ENCODE measurements around the gene CFAP90. TPM values are rescaled to one million over a fixed set of nuclear protein-coding genes. Genes with fewer than 3 reads are reported as not detected.
A peak's percentile ranks its signal among the peaks of the same experiment; 100 is the strongest.

Gene CFAP90
- total RNA-seq, 2 donors from 2014 or later = not detected

- Histone ChIP-seq H3K4me1 (ENCODE audit: control insufficient read depth in 1 of 2, low read depth in 2 of 2) (no peaks in the 10 kb centered on the region), H3K9me3 (no peaks in the 10 kb centered on the region), H3K36me3 (peaks cover 38% of the 10 kb centered on the region), H3K4me3 (no peak overlapping the region), H3K27me3 (replicated peaks; ENCODE audit: insufficient read depth) (no peaks in the 10 kb centered on the region), H3K27ac (no peak overlapping the region)
- ATAC-seq (ENCODE audit: insufficient number of reproducible peaks, low FRiP score, low read depth) (peak; percentile 34), DNase-seq (ENCODE audit: low spot score) (no peak)
- TF ChIP-seq CTCF (IDR thresholded peaks at IDR 0.05) = peak; percentile 41
Measured at GRCh38 chr5:7886849-7887475, 36.0 kb upstream of the CFAP90 start.

GRCh38 chr5:7884491-7885267 is 33.7 kb upstream of the CFAP90 start:
- no peaks in the 10 kb centered on the region for H3K27me3 ChIP-seq (replicated peaks; ENCODE audit: insufficient read depth)
- H3K36me3 ChIP-seq = peaks cover 26% of the 10 kb centered on the region
- H3K27ac ChIP-seq = no peak overlapping the region
- no peak overlapping the region for H3K4me3 ChIP-seq
- TF ChIP-seq CTCF (IDR thresholded peaks at IDR 0.05) = no peak
- no peaks in the 10 kb centered on the region for H3K9me3 ChIP-seq
- ATAC-seq (ENCODE audit: insufficient number of reproducible peaks, low FRiP score, low read depth) (no peak), DNase-seq (ENCODE audit: low spot score) (no peak)
- H3K4me1 ChIP-seq (ENCODE audit: control insufficient read depth in 1 of 2, low read depth in 2 of 2) = no peaks in the 10 kb centered on the region

- Histone ChIP-seq H3K36me3 (peaks cover 29% of the 10 kb centered on the region), H3K4me3 (no peak overlapping the region), H3K27ac (no peak overlapping the region), H3K9me3 (no peaks in the 10 kb centered on the region), H3K27me3 (replicated peaks; ENCODE audit: insufficient read depth) (no peaks in the 10 kb centered on the region), H3K4me1 (ENCODE audit: control insufficient read depth in 1 of 2, low read depth in 2 of 2) (no peaks in the 10 kb centered on the region)
- no peak for TF ChIP-seq CTCF (IDR thresholded peaks at IDR 0.05)
- DNase-seq (ENCODE audit: low spot score) = no peak
- no peak for ATAC-seq (ENCODE audit: insufficient number of reproducible peaks, low FRiP score, low read depth)
Measured at GRCh38 chr5:7882926-7883325, 32.0 kb upstream of the CFAP90 start.

- peaks cover 32% of the 10 kb centered on the region for H3K36me3 ChIP-seq
- H3K27ac ChIP-seq = no peak overlapping the region
- no peak for TF ChIP-seq CTCF (IDR thresholded peaks at IDR 0.05)
- no peak overlapping the region for H3K4me3 ChIP-seq
- ATAC-seq (ENCODE audit: insufficient number of reproducible peaks, low FRiP score, low read depth) (no peak), DNase-seq (ENCODE audit: low spot score) (no peak)
- no peaks in the 10 kb centered on the region for H3K4me1 ChIP-seq (ENCODE audit: control insufficient read depth in 1 of 2, low read depth in 2 of 2)
- H3K27me3 ChIP-seq (replicated peaks; ENCODE audit: insufficient read depth) = no peaks in the 10 kb centered on the region
- no peaks in the 10 kb centered on the region for H3K9me3 ChIP-seq
Measured at GRCh38 chr5:7881816-7882215, 30.9 kb upstream of the CFAP90 start.

- Histone ChIP-seq H3K27me3 (replicated peaks; ENCODE audit: insufficient read depth) (no peaks in the 10 kb centered on the region), H3K9me3 (no peaks in the 10 kb centered on the region), H3K4me3 (no peak overlapping the region), H3K4me1 (ENCODE audit: control insufficient read depth in 1 of 2, low read depth in 2 of 2) (no peaks in the 10 kb centered on the region), H3K36me3 (peaks cover 37% of the 10 kb centered on the region), H3K27ac (no peak overlapping the region)
- ATAC-seq (ENCODE audit: insufficient number of reproducible peaks, low FRiP score, low read depth) = no peak
- no peak for DNase-seq (ENCODE audit: low spot score)
- no peak for TF ChIP-seq CTCF (IDR thresholded peaks at IDR 0.05)
Measured at GRCh38 chr5:7881091-7881490, 30.2 kb upstream of the CFAP90 start.

All from thoracic aorta (tissue), 2 donors.